Kidney (tissue), 14 donors: ENCODE measurements around the gene TLK1. TPM values are rescaled to one million over a fixed set of nuclear protein-coding genes. Genes with fewer than 3 reads are reported as not detected.

Experiments used
- DNase-seq, 5 donors: peaks; one replicate each; pipeline ENCODE4 v3.0.0-alpha.2; 2013 to 2020
- FAIRE-seq: peaks from 2 replicates; lab custom pipeline; 2012; peaks lifted over from hg19 to GRCh38; lab: Jason Lieb, UNC
- H3K27ac ChIP-seq, 2 donors: one replicate each; pipeline ENCODE4 v1.7.0; 2013; ENCODE audit warnings: low read depth in 2 of 2, low read length in 2 of 2, inconsistent platforms in 1 of 2
- H3K27me3 ChIP-seq: one replicate; pipeline ENCODE4 v1.7.1; 2013; ENCODE audit warnings: low read length, inconsistent platforms; ENCODE audit not compliant: control insufficient read depth, insufficient read depth
- H3K36me3 ChIP-seq, 3 donors: one replicate each; pipeline versions ENCODE4 v1.7.0 to v1.7.1; 2013; ENCODE audit warnings: low read length in 3 of 3, control low read depth in 1 of 3, inconsistent platforms in 1 of 3; ENCODE audit not compliant: insufficient read depth in 3 of 3, control insufficient read depth in 2 of 3
- H3K4me1 ChIP-seq, 3 donors: one replicate each; pipeline versions ENCODE4 v1.7.0 to v1.7.1; 2013; ENCODE audit warnings: low read length in 3 of 3, inconsistent platforms in 1 of 3, low read depth in 1 of 3; ENCODE audit not compliant: control insufficient read depth in 2 of 3, insufficient read depth in 2 of 3
- H3K4me3 ChIP-seq, 3 donors: one replicate each; pipeline versions ENCODE4 v1.7.0 to v1.8.1; 2013; ENCODE audit warnings: low read length in 3 of 3, control low read depth in 1 of 3, inconsistent platforms in 1 of 3
- H3K9ac ChIP-seq, 3 donors: one replicate each; pipeline versions ENCODE4 v1.7.0 to v1.7.1; 2013; ENCODE audit warnings: low read length in 3 of 3, control low read depth in 1 of 3, inconsistent platforms in 1 of 3
- H3K9me3 ChIP-seq, 3 donors: one replicate each; pipeline versions ENCODE4 v1.7.0 to v1.7.1; 2013; ENCODE audit warnings: low read length in 3 of 3, control low read depth in 1 of 3, inconsistent platforms in 1 of 3; ENCODE audit not compliant: control insufficient read depth in 2 of 3, insufficient read depth in 1 of 3
- CTCF ChIP-seq: IDR thresholded peaks from 3 replicates; pipeline ENCODE4 v1.5.1; 2012; ENCODE audit warnings: mild to moderate bottlenecking, moderate library complexity, borderline replicate concordance; ENCODE audit not compliant: insufficient read depth; ENCODE audit errors: extremely low read depth
- intact Hi-C: fragments of 100-400 bp; cut with DNase I; formaldehyde crosslinking; loops from one replicate; pipeline ENCODE4 v1.11.1; 2022
- polyA plus RNA-seq: library from polyadenylated mRNA; stranded (reverse); fragments of 350-450 nt; fragmentation: Illumina TruSeq; extraction: RNeasy Lipid Tissue Mini Kit (QIAGEN cat#74804); gene quantifications from one replicate; pipeline ENCODE4 v1.2.3, GENCODE V29; 2014; ENCODE audit warnings: low read depth, low replicate concordance; ENCODE audit not compliant: insufficient read depth
- total RNA-seq: library from RNA; stranded (reverse); fragmentation: NEBNext Ultra II Directional; extraction: Animal tissue kit (Norgen Biotek cat#: 25700); gene quantifications from one replicate; pipeline ENCODE4 v1.2.1, GENCODE V29; 2021
- donor health status: control.
- donor health status: control.
- donor health status: control.
- donor health status: control.
- donor health status: control.
- donor health status: DM: yes; HTN: yes; CAD: no.
- donor health status: Normal renal cell carcinoma (clear cell type).

TLK1 gene
- total and polyA plus RNA-seq, 2 donors from 2014 or later: 12.3 to 80.3 TPM

GRCh38 chr2:170969872-170970496, 190.7 kb downstream of the TLK1 start:
- FAIRE-seq: no peak
- no peaks in the 10 kb centered on the region for H3K9me3 ChIP-seq
- intact Hi-C loops: loop anchor here (10.0 kb wide), 1 partner anchor 445 kb away; no protein-coding TSS in a partner anchor

GRCh38 chr2:170969030-170969429, 191.7 kb downstream of the TLK1 start:
- H3K9ac ChIP-seq: no peak overlapping the region
- H3K4me3 ChIP-seq: no peak overlapping the region
- no peak for TF ChIP-seq CTCF
- no peaks in the 10 kb centered on the region for H3K27me3 ChIP-seq
- H3K36me3 ChIP-seq: peaks cover 4 to 25% (median 17%) of the 10 kb centered on the region in 3 donors
- H3K27ac ChIP-seq: no peak overlapping the region
- intact Hi-C loops: no loop called here
- no peak for FAIRE-seq
- H3K9me3 ChIP-seq: no peaks in the 10 kb centered on the region
- no peak for DNase-seq
- no peaks in the 10 kb centered on the region for H3K4me1 ChIP-seq

More at GRCh38 chr2:170969872-170970496, 190.7 kb downstream of the TLK1 start:
- Histone ChIP-seq H3K4me3 (no peak overlapping the region), H3K4me1 (no peaks in the 10 kb centered on the region), H3K27ac (no peak overlapping the region), H3K36me3 (peaks cover 2 to 21% (median 15%) of the 10 kb centered on the region in 3 donors), H3K9ac (no peak overlapping the region), H3K27me3 (no peaks in the 10 kb centered on the region)
- DNase-seq: no peak
- no peak for TF ChIP-seq CTCF

- no peak for FAIRE-seq
- intact Hi-C loops: no loop called here
Observed at GRCh38 chr2:170968205-170969003, 192.3 kb downstream of the TLK1 start.

More at GRCh38 chr2:170968205-170969003, 192.3 kb downstream of the TLK1 start:
- no peaks in the 10 kb centered on the region for H3K9me3 ChIP-seq
- H3K4me3 ChIP-seq: no peak overlapping the region
- no peaks in the 10 kb centered on the region for H3K27me3 ChIP-seq
- DNase-seq: no peak
- peaks cover 4 to 29% (median 19%) of the 10 kb centered on the region in 3 donors for H3K36me3 ChIP-seq
- no peak overlapping the region for H3K27ac ChIP-seq
- no peak for TF ChIP-seq CTCF
- H3K4me1 ChIP-seq: no peaks in the 10 kb centered on the region
- H3K9ac ChIP-seq: no peak overlapping the region
